NCI-H2081 (cell line): Measurements from ENCODE around the gene GLRA1.
A peak's percentile ranks its signal among the peaks of the same experiment; 100 is the strongest.
"Not testable (repeated sequence)": the region's sequence is repeated elsewhere in the genome, so short reads cannot be mapped to it uniquely, and the experiment has no call there.

Experiments used
- DNase-seq, 2 experiments: peaks; one replicate each; lab custom pipeline; 2025; lab: John Stamatoyannopoulos, UW

GLRA1 gene

GRCh38 chr5:151881621-151882225, 42.9 kb downstream of the GLRA1 start:
- no peak for DNase-seq

GRCh38 chr5:151880324-151880723, 44.3 kb downstream of the GLRA1 start:
- DNase-seq: peak in 1 of 2 experiments; percentile 35

GRCh38 chr5:151873701-151874100, 51.0 kb downstream of the GLRA1 start:
- no peak for DNase-seq

GRCh38 chr5:151872701-151873100, 52.0 kb downstream of the GLRA1 start:
- no peak for DNase-seq

- no peak for DNase-seq
Observed at GRCh38 chr5:151870820-151871219, 53.8 kb downstream of the GLRA1 start.

- no peak for DNase-seq
Observed at GRCh38 chr5:151870271-151870670, 54.4 kb downstream of the GLRA1 start.

- no peak for DNase-seq
Observed at GRCh38 chr5:151869843-151870242, 54.8 kb downstream of the GLRA1 start.

GRCh38 chr5:151868451-151868850, 56.2 kb downstream of the GLRA1 start:
- no peak for DNase-seq

- no peak for DNase-seq
Observed at GRCh38 chr5:151864061-151864748, 60.4 kb downstream of the GLRA1 start.

- no peak for DNase-seq
Observed at GRCh38 chr5:151863566-151863965, 61.1 kb downstream of the GLRA1 start.

GRCh38 chr5:151862811-151863472, 61.7 kb downstream of the GLRA1 start:
- no peak for DNase-seq

- DNase-seq: not testable (repeated sequence)
Observed at GRCh38 chr5:151860867-151861266, 63.8 kb downstream of the GLRA1 start.

- no peak for DNase-seq
Observed at GRCh38 chr5:151856861-151857260, 67.8 kb downstream of the GLRA1 start.

GRCh38 chr5:151855701-151856100, 69.0 kb downstream of the GLRA1 start:
- no peak for DNase-seq

GRCh38 chr5:151847871-151848270, 76.8 kb downstream of the GLRA1 start:
- DNase-seq: no peak

GRCh38 chr5:151846765-151847164, 77.9 kb downstream of the GLRA1 start:
- no peak for DNase-seq

- not testable (repeated sequence) for DNase-seq
Observed at GRCh38 chr5:151832843-151833242, 91.8 kb downstream of the GLRA1 start.

- no peak for DNase-seq
Observed at GRCh38 chr5:151829370-151829769, 95.3 kb downstream of the GLRA1 start.

GRCh38 chr5:151825445-151825844, 99.2 kb downstream of the GLRA1 start:
- peak; percentile 51 to 66 for DNase-seq

GRCh38 chr5:151822141-151822540, 102.5 kb downstream of the GLRA1 start:
- no peak for DNase-seq

GRCh38 chr5:151820903-151821302, 103.7 kb downstream of the GLRA1 start:
- peak in 1 of 2 experiments; percentile 32 for DNase-seq

- no peak for DNase-seq
Observed at GRCh38 chr5:151820271-151820670, 104.4 kb downstream of the GLRA1 start.

GRCh38 chr5:151819830-151820229, 104.8 kb downstream of the GLRA1 start:
- DNase-seq: no peak
